GM12875 (cell line): Measurements from ENCODE around the gene ZC3H7A.

Source experiments
- H3K4me3 ChIP-seq: one replicate; pipeline ENCODE4 v1.5.1; 2011; ENCODE audit warnings: low read depth, low read length, control low read depth
- CTCF ChIP-seq: IDR thresholded peaks from 2 replicates; pipeline ENCODE4 v1.5.1; 2011; ENCODE audit warnings: low read depth, mild to moderate bottlenecking, control low read depth, inconsistent platforms, low read length, moderate library complexity, borderline replicate concordance; ENCODE audit not compliant: insufficient read depth

Gene ZC3H7A

GRCh38 chr16:11719762-11720161, 77.3 kb downstream of the ZC3H7A start:
- no peak for TF ChIP-seq CTCF
- no peak overlapping the region for H3K4me3 ChIP-seq

- no peak overlapping the region for H3K4me3 ChIP-seq
- TF ChIP-seq CTCF, result no peak
Measured at GRCh38 chr16:11719171-11719570, 77.9 kb downstream of the ZC3H7A start.

- H3K4me3 ChIP-seq, result no peak overlapping the region
- TF ChIP-seq CTCF, result no peak
Measured at GRCh38 chr16:11717811-11718210, 79.2 kb downstream of the ZC3H7A start.

GRCh38 chr16:11716336-11716735, 80.7 kb downstream of the ZC3H7A start:
- H3K4me3 ChIP-seq, result no peak overlapping the region
- TF ChIP-seq CTCF, result no peak

GRCh38 chr16:11715246-11715947, 81.7 kb downstream of the ZC3H7A start:
- no peak overlapping the region for H3K4me3 ChIP-seq
- no peak for TF ChIP-seq CTCF

- TF ChIP-seq CTCF, result no peak
- H3K4me3 ChIP-seq, result no peak overlapping the region
Measured at GRCh38 chr16:11712122-11712521, 84.9 kb downstream of the ZC3H7A start.

- TF ChIP-seq CTCF, result no peak
- H3K4me3 ChIP-seq, result no peak overlapping the region
Measured at GRCh38 chr16:11711662-11712061, 85.4 kb downstream of the ZC3H7A start.
